Right lobe of liver (tissue), 4 donors: ENCODE measurements around the gene AIFM3.

Experiments
- POLR2A ChIP-seq: fragments of 450-650 bp; IDR thresholded peaks from one replicate; pipeline ENCODE4 v1.6.1; 2017; ENCODE audit warnings: antibody characterized with exemption, mild to moderate bottlenecking
- TF ChIP-seq, protein P1 (sequence below), 4 donors: fragments of 200-600 bp in 3 of 4; fragments of 450-650 bp in 1 of 4; IDR thresholded peaks; one replicate each; pipeline versions ENCODE4 v1.5.1 to v1.8.0; 2016 to 2022; ENCODE audit warnings: antibody characterized with exemption in 4 of 4, mild to moderate bottlenecking in 2 of 4
- donor health status: DM: no; HTN: no; CAD: no.
- donor health status: DM: no; HTN: no; CAD: no.
- donor health status: DM: no; HTN: yes; CAD: no.

DNA sequence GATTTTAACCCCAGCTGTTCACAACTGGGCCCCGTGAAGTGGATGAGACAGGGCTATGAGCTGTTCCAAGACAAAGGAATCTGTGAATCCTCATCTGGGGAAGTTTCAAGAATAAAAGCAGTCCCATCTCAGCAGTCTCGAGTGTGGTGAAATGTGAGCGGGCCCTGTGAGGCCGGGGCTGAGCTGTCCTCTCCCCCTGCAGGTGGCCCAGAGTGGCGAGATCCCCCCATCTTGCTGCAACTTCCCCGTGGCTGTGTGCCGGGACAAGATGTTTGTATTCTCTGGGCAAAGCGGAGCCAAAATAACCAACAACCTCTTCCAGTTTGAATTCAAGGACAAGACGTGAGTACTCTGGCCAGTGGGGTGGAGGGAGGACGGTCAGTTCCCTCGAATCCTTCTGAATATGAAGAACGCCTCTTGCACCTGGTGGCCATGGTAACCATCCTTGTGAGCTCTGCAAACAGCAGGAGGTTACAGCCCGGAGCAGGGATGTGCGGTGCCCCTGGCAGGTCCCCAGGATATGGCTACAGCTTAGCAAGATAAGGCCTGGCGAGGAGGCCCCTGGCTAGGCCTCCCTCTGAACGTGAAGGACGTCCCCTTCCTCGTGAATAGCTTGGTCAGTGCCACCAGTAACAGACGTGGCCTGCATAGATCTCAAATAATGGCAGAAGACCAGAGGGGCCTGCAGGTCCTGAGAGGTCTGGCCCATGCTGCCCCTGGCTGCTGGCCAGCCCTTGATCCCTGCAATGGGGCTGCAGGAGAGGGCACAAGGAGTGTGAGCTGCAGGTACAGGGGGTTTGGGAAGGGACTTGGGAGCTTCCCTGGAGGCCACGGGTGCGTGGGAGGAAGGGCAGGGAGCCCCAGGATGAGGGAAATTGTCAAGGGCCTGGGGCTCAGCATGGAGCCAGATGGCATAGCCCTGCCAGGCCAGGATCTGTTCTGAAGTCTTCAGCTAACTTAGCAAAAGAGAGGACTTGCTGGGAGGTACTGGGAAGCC, 23.4 kb downstream of the AIFM3 start:
- no peak for TF ChIP-seq POLR2A
- TF ChIP-seq, protein P1, sequence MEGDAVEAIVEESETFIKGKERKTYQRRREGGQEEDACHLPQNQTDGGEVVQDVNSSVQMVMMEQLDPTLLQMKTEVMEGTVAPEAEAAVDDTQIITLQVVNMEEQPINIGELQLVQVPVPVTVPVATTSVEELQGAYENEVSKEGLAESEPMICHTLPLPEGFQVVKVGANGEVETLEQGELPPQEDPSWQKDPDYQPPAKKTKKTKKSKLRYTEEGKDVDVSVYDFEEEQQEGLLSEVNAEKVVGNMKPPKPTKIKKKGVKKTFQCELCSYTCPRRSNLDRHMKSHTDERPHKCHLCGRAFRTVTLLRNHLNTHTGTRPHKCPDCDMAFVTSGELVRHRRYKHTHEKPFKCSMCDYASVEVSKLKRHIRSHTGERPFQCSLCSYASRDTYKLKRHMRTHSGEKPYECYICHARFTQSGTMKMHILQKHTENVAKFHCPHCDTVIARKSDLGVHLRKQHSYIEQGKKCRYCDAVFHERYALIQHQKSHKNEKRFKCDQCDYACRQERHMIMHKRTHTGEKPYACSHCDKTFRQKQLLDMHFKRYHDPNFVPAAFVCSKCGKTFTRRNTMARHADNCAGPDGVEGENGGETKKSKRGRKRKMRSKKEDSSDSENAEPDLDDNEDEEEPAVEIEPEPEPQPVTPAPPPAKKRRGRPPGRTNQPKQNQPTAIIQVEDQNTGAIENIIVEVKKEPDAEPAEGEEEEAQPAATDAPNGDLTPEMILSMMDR (IDR thresholded peaks at IDR 0.05), result no peak
